ENCODE data around the gene DISC1. TPM values are rescaled to one million over a fixed set of nuclear protein-coding genes. Genes with fewer than 3 reads are reported as not detected.

Gene DISC1
- total and polyA plus RNA-seq, 7 donors: 1.2 to 14.1 (median 5.8) TPM

GRCh38 chr1:231702804-231703203 is 76.2 kb downstream of the DISC1 start:
- Histone ChIP-seq H3K4me1 (peaks cover 0 to 14% (median 0%) of the 10 kb centered on the region in 4 donors), H3K9me3 (no peaks in the 10 kb centered on the region), H3K36me3 (no peaks in the 10 kb centered on the region), H3K27me3 (no peaks in the 10 kb centered on the region), H3K4me3 (no peak overlapping the region), H3K27ac (no peak overlapping the region)
- no peak for DNase-seq
- 100% methylated on average over 1 of the region's 1 CpG for WGBS, 2 donors
- intact Hi-C loops (cut with DNase I): no loop called here
- no peak for TF ChIP-seq EP300 (IDR thresholded peaks at IDR 0.05)
- no peak for TF ChIP-seq POLR2AphosphoS5 (IDR thresholded peaks at IDR 0.05)
- TF ChIP-seq CTCF (IDR thresholded peaks at IDR 0.05): no peak
- no peak for TF ChIP-seq POLR2A (IDR thresholded peaks at IDR 0.05)

DNA sequence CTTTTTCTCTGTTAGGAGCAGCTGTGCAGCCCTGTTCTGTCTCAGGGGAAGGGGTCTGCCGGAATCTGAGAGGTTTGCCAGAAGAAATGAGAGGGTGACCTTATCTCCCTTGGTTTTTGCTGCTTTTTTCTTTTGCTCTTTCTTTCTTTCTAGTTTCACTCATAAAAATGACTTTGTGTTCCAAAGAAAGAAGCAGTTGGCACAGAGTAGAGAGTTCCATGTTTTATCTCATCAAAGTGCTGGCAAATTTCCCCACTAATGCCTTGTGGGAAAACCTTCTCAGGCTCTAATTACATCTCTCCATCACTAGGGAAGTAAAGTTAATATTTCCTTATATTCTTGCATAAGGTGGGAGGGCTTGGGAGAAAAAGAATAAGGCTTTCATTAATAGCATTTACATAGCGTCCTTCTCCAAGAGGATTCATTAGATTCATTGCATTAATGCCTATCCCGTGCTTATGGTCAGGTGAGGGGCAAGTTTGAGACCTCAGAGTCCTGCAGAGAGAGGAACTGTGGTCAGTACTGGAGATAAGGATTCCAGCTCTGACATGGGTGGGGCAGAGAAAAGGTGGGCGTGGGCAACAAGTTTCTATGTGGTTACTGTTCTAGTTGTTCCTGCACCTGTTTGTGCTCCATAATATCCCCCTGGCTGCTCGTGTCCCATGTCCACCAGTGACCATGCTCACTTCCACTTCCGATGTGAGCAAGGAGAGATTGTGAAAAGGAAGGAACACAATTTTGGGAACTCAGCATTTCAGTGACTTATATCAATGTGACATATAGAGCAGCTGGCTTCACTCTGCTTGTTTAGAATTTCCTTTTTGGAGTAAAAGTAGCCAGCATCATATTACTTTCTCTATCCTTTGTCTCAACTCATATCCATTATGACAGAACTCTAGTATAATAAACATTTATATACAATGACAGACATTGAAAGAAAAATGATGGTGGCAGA is 79.5 kb downstream of the DISC1 start:
- no peaks in the 10 kb centered on the region for H3K9me3 ChIP-seq
- no peaks in the 10 kb centered on the region for H3K27me3 ChIP-seq
- TF ChIP-seq POLR2A (IDR thresholded peaks at IDR 0.05) (no peak), EP300 (IDR thresholded peaks at IDR 0.05) (no peak), POLR2AphosphoS5 (IDR thresholded peaks at IDR 0.05) (no peak), CTCF (IDR thresholded peaks at IDR 0.05) (no peak)
- no peak overlapping the region for H3K4me3 ChIP-seq
- intact Hi-C loops (cut with DNase I): no loop called here
- WGBS, 2 donors: 73 to 74% methylated on average over 6 of the region's 6 CpGs
- H3K4me1 ChIP-seq: peaks cover 0 to 14% (median 0%) of the 10 kb centered on the region in 4 donors
- no peak for DNase-seq
- H3K36me3 ChIP-seq: no peaks in the 10 kb centered on the region
- no peak overlapping the region for H3K27ac ChIP-seq

GRCh38 chr1:231706934-231707333 is 80.3 kb downstream of the DISC1 start:
- Histone ChIP-seq H3K27ac (no peak overlapping the region), H3K9me3 (no peaks in the 10 kb centered on the region), H3K4me3 (no peak overlapping the region), H3K36me3 (no peaks in the 10 kb centered on the region), H3K4me1 (peaks cover 0 to 14% (median 0%) of the 10 kb centered on the region in 4 donors), H3K27me3 (no peaks in the 10 kb centered on the region)
- DNase-seq: no peak
- WGBS, 2 donors: 83 to 89% methylated on average over 3 of the region's 3 CpGs
- intact Hi-C loops (cut with DNase I): no loop called here
- TF ChIP-seq CTCF (IDR thresholded peaks at IDR 0.05): no peak
- TF ChIP-seq EP300 (IDR thresholded peaks at IDR 0.05): no peak
- TF ChIP-seq POLR2A (IDR thresholded peaks at IDR 0.05): no peak
- no peak for TF ChIP-seq POLR2AphosphoS5 (IDR thresholded peaks at IDR 0.05)

DNA sequence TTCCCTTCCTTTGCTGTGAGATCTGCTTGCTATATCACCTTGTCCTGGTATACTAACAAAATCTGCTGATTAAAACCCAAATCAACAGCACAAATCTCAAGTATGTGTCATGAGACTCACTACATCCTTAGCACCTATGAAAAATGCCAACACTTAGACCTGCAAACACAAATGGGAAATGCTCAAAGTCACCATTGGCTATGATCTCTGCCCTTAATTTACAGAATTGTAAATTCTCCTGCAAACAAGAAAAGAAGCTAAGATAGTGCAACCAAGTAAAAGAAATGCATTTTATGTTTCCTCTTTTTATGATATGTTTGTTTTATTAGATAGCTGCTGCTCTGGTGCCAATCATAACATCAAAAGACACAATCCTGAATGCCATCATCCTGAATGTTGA is 80.8 kb downstream of the DISC1 start:
- intact Hi-C loops (cut with DNase I): no loop called here
- Histone ChIP-seq H3K4me3 (no peak overlapping the region), H3K4me1 (peaks cover 0 to 14% (median 0%) of the 10 kb centered on the region in 4 donors), H3K27me3 (no peaks in the 10 kb centered on the region), H3K36me3 (no peaks in the 10 kb centered on the region), H3K27ac (no peak overlapping the region), H3K9me3 (no peaks in the 10 kb centered on the region)
- TF ChIP-seq EP300 (IDR thresholded peaks at IDR 0.05) (no peak), POLR2AphosphoS5 (IDR thresholded peaks at IDR 0.05) (no peak), POLR2A (IDR thresholded peaks at IDR 0.05) (no peak), CTCF (IDR thresholded peaks at IDR 0.05) (no peak)
- DNase-seq: no peak
